Transverse colon (tissue), 4 donors: ENCODE results near the gene DENND1A. TPM values are rescaled to one million over a fixed set of nuclear protein-coding genes. Genes with fewer than 3 reads are reported as not detected.

Source experiments
- DNase-seq: peaks from one replicate; pipeline ENCODE4 v3.0.0-alpha.2; 2019
- H3K27ac ChIP-seq, 4 donors: fragments of 200-600 bp; sonication (generic); 2 replicates each; pipeline ENCODE4 v1.5.1; 2016 to 2018; ENCODE audit warnings: inconsistent platforms in 4 of 4
- H3K27me3 ChIP-seq: fragments of 200-600 bp; sonication (generic); 2 replicates; pipeline ENCODE4 v1.5.1; 2017; ENCODE audit warnings: inconsistent platforms
- H3K36me3 ChIP-seq, 4 donors: fragments of 200-600 bp; sonication (generic); 2 replicates each; pipeline ENCODE4 v1.5.1; 2017 to 2019; ENCODE audit warnings: inconsistent platforms in 4 of 4
- H3K4me1 ChIP-seq, 4 donors: fragments of 200-600 bp; sonication (generic); 2 replicates each; pipeline ENCODE4 v1.5.1; 2017 to 2020; ENCODE audit warnings: inconsistent platforms in 4 of 4
- H3K4me3 ChIP-seq, 4 donors: fragments of 200-600 bp; sonication (generic); 1 replicate in 1 of 4; 2 replicates in 3 of 4; pipeline versions ENCODE4 v1.5.1 to v1.6.1; 2017 to 2019; ENCODE audit warnings: inconsistent platforms in 4 of 4
- H3K9me3 ChIP-seq, 2 donors: fragments of 200-600 bp; sonication (generic); 2 replicates each; pipeline ENCODE4 v1.5.1; 2017 to 2019; ENCODE audit warnings: inconsistent platforms in 2 of 2
- CTCF ChIP-seq, 5 experiments: fragments of 200-600 bp in 3 of 5; fragments of 450-650 bp in 2 of 5; sonication (generic) in 3 of 5; IDR thresholded peaks; 1 replicate in 2 of 5; 2 replicates in 3 of 5; pipeline ENCODE4 v1.5.1; 2016 to 2017; ENCODE audit warnings: antibody characterized with exemption in 5 of 5, inconsistent platforms in 3 of 5, mild to moderate bottlenecking in 2 of 5, moderate library complexity in 1 of 5
- EP300 ChIP-seq: sonication (generic); formaldehyde crosslinking; IDR thresholded peaks from one replicate; pipeline ENCODE4 v1.6.1; 2017; ENCODE audit warnings: antibody characterized with exemption, low read depth
- POLR2A ChIP-seq: fragments of 450-650 bp; IDR thresholded peaks from one replicate; pipeline ENCODE4 v1.6.1; 2016; ENCODE audit warnings: antibody characterized with exemption, mild to moderate bottlenecking, moderate library complexity
- POLR2AphosphoS5 ChIP-seq, 3 donors: sonication (generic); formaldehyde crosslinking; IDR thresholded peaks; one replicate each; pipeline ENCODE4 v1.6.1; 2016; ENCODE audit warnings: antibody characterized with exemption in 3 of 3
- WGBS, 2 donors: methylation state at CpG; one replicate each; pipeline ENCODE4 v1.1.5; 2018; ENCODE audit warnings: low coverage in 1 of 2; 5-methylcytosine and 5-hydroxymethylcytosine counted together
- in situ Hi-C, 4 donors: fragments of 200-750 bp; cut with MboI; loops; one replicate each; pipeline versions ENCODE4 v1.15.0 to v1.15.1; 2017; ENCODE audit warnings: low sequenced_read_pairs in 3 of 4, low pct_ligation_motif_present in 1 of 4, low pct_unique_long_range_greater_than_20kb in 1 of 4
- intact Hi-C: fragments of 100-400 bp; cut with DNase I; formaldehyde crosslinking; loops from one replicate; pipeline ENCODE4 v1.15.1; 2023; ENCODE audit warnings: low total_unique reads
- total RNA-seq, 4 donors: library from RNA; depleted of rRNA; stranded (reverse); fragments of >200 nt; gene quantifications; one replicate each; pipeline ENCODE4 v1.1.0, GENCODE V29; 2016

Gene DENND1A
- total RNA-seq, 4 donors from 2014 or later, result 12.5 to 78.6 (median 40.0) TPM

- H3K27me3 ChIP-seq, result no peaks in the 10 kb centered on the region
- in situ Hi-C loops, result no loop called here
- H3K4me3 ChIP-seq, result no peak overlapping the region
- peaks cover 0 to 8% (median 0%) of the 10 kb centered on the region in 4 donors for H3K4me1 ChIP-seq
- 72 to 73% methylated on average over 6 to 7 of the region's 7 CpGs for WGBS, 2 donors
- H3K27ac ChIP-seq, result no peak overlapping the region
- H3K9me3 ChIP-seq, result peaks cover 8% of the 10 kb centered on the region in 2 donors
- DNase-seq, result no peak
- peaks cover 0 to 6% (median 2%) of the 10 kb centered on the region in 4 donors for H3K36me3 ChIP-seq
- TF ChIP-seq EP300, result no peak
- TF ChIP-seq CTCF (IDR thresholded peaks at IDR 0.05), result no peak
- TF ChIP-seq POLR2A, result no peak
- no peak for TF ChIP-seq POLR2AphosphoS5 (IDR thresholded peaks at IDR 0.05)
- intact Hi-C loops, result no loop called here
These were observed 95.6 kb downstream of the DENND1A start for GRCh38 chr9:123834218-123834888.

DNA sequence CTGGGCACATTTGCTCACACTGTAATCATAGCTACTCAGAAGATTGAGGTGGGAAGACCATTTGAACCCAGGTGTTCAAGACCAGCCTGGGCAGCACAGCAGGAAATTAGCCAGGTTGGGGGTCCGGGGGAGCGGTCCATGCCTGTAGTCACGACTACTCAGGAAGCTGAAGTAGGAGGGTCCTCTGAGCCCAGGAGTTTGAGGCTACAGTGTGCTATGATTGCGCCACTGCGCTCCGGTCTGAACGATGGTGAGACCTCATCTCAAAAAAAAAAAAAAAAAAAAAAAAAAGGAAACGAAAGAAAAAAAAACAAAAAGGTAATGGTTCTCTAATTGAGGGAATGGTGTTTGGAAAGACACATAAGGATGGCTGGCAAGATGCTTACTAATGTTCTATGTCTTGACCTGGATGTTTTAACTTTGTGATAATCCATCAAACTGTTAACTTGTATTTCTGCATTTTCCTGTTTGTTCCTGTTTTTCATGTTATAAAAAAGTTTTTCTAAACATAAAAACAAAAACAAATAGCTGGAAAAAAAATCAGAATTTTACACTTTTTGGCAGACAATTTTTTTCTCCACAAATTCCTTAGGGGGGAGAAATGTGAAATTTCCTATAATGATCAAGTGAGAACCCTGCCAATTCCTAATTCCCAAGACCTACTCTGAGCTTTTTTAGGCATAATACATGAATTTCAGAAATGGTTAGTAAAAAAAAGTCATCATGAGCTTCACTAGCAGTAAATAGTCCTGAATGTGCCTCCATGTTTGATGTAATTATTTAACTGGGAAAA is 96.9 kb downstream of the DENND1A start:
- Histone ChIP-seq H3K4me1 (peaks cover 0 to 8% (median 0%) of the 10 kb centered on the region in 4 donors), H3K27ac (no peak overlapping the region), H3K4me3 (no peak overlapping the region), H3K9me3 (peaks cover 21% of the 10 kb centered on the region in 2 donors), H3K36me3 (peaks cover 0 to 6% (median 3%) of the 10 kb centered on the region in 4 donors), H3K27me3 (no peaks in the 10 kb centered on the region)
- no peak for DNase-seq
- WGBS, 2 donors, result 93 to 100% methylated on average over 1 to 8 of the region's 8 CpGs
- TF ChIP-seq POLR2AphosphoS5 (IDR thresholded peaks at IDR 0.05) (no peak), POLR2A (no peak), EP300 (no peak), CTCF (IDR thresholded peaks at IDR 0.05) (no peak)
- intact Hi-C loops, result no loop called here
- in situ Hi-C loops, result no loop called here

GRCh38 chr9:123832176-123832575 is 97.8 kb downstream of the DENND1A start:
- Histone ChIP-seq H3K36me3 (peaks cover 0 to 10% (median 3%) of the 10 kb centered on the region in 4 donors), H3K27ac (no peak overlapping the region), H3K4me1 (peaks cover 0 to 8% (median 0%) of the 10 kb centered on the region in 4 donors), H3K27me3 (no peaks in the 10 kb centered on the region), H3K4me3 (no peak overlapping the region), H3K9me3 (peaks cover 26 to 28% of the 10 kb centered on the region in 2 donors)
- no peak for TF ChIP-seq CTCF (IDR thresholded peaks at IDR 0.05)
- no peak for TF ChIP-seq POLR2A
- no peak for TF ChIP-seq POLR2AphosphoS5 (IDR thresholded peaks at IDR 0.05)
- no peak for TF ChIP-seq EP300
- intact Hi-C loops (no loop called here), in situ Hi-C loops (no loop called here)
- DNase-seq, result no peak

- H3K36me3 ChIP-seq, result peaks cover 0 to 10% (median 4%) of the 10 kb centered on the region in 4 donors
- H3K27ac ChIP-seq, result no peak overlapping the region
- no peak for DNase-seq
- in situ Hi-C loops (no loop called here), intact Hi-C loops (no loop called here)
- H3K4me3 ChIP-seq, result no peak overlapping the region
- H3K9me3 ChIP-seq, result peaks cover 26 to 33% of the 10 kb centered on the region in 2 donors
- no peak for TF ChIP-seq CTCF (IDR thresholded peaks at IDR 0.05)
- TF ChIP-seq POLR2AphosphoS5 (IDR thresholded peaks at IDR 0.05), result no peak
- no peak for TF ChIP-seq EP300
- TF ChIP-seq POLR2A, result no peak
- H3K27me3 ChIP-seq, result no peaks in the 10 kb centered on the region
- no peaks in the 10 kb centered on the region for H3K4me1 ChIP-seq
These were observed 101.5 kb downstream of the DENND1A start for GRCh38 chr9:123828449-123828848.
